ENCODE data around the gene HEPHL1.
A peak's percentile ranks its signal among the peaks of the same experiment; 100 is the strongest.

HEPHL1 gene

GRCh38 chr11:94150704-94151685 lies 129.8 kb downstream of the HEPHL1 start:
- no peak overlapping the region for H3K4me3 ChIP-seq (replicated peaks; ENCODE audit: insufficient read depth, low read length)
- TF ChIP-seq SPI1 (IDR thresholded peaks at IDR 0.05; ENCODE audit: borderline replicate concordance, low read depth): peak; percentile 25; the same call in 1 of the 2 replicates
- no peak for TF ChIP-seq REST (IDR thresholded peaks at IDR 0.05; ENCODE audit: insufficient replicate concordance, low read depth)
- H3K27me3 ChIP-seq (ENCODE audit: insufficient read depth, poor library complexity, severe bottlenecking): no peaks in the 10 kb centered on the region
- no peak overlapping the region for H3K27ac ChIP-seq (replicated peaks)
- DNase-seq (ENCODE audit: low read depth in 1 of 2, low spot score in 1 of 2): no peak

GRCh38 chr11:94151903-94152677 lies 130.9 kb downstream of the HEPHL1 start:
- Histone ChIP-seq H3K27me3 (ENCODE audit: insufficient read depth, poor library complexity, severe bottlenecking) (no peaks in the 10 kb centered on the region), H3K27ac (replicated peaks) (no peak overlapping the region), H3K4me3 (replicated peaks; ENCODE audit: insufficient read depth, low read length) (no peak overlapping the region)
- no peak for TF ChIP-seq CTCF (IDR thresholded peaks at IDR 0.05; ENCODE audit: insufficient read depth, low read length)
- no peak for TF ChIP-seq POLR2AphosphoS5 (IDR thresholded peaks at IDR 0.05; ENCODE audit: low read depth)
- TF ChIP-seq GABPA (IDR thresholded peaks at IDR 0.05; ENCODE audit: low read depth): no peak
- no peak for TF ChIP-seq REST (IDR thresholded peaks at IDR 0.05; ENCODE audit: insufficient replicate concordance, low read depth)
- no peak for TF ChIP-seq SPI1 (IDR thresholded peaks at IDR 0.05; ENCODE audit: borderline replicate concordance, low read depth)
- DNase-seq (ENCODE audit: low read depth in 1 of 2, low spot score in 1 of 2): no peak

GRCh38 chr11:94152678-94153065 lies 131.5 kb downstream of the HEPHL1 start:
- no peak for TF ChIP-seq CTCF (IDR thresholded peaks at IDR 0.05; ENCODE audit: insufficient read depth, low read length)
- no peak for TF ChIP-seq POLR2AphosphoS5 (IDR thresholded peaks at IDR 0.05; ENCODE audit: low read depth)
- TF ChIP-seq GABPA (IDR thresholded peaks at IDR 0.05; ENCODE audit: low read depth): no peak
- TF ChIP-seq SPI1 (IDR thresholded peaks at IDR 0.05; ENCODE audit: borderline replicate concordance, low read depth): no peak
- TF ChIP-seq REST (IDR thresholded peaks at IDR 0.05; ENCODE audit: insufficient replicate concordance, low read depth): no peak
- Histone ChIP-seq H3K4me3 (replicated peaks; ENCODE audit: insufficient read depth, low read length) (no peak overlapping the region), H3K27me3 (ENCODE audit: insufficient read depth, poor library complexity, severe bottlenecking) (no peaks in the 10 kb centered on the region), H3K27ac (replicated peaks) (no peak overlapping the region)
- no peak for DNase-seq (ENCODE audit: low read depth in 1 of 2, low spot score in 1 of 2)
